Activated CD8-positive, alpha-beta T cell treated with anti-CD3 and anti-CD28 coated beads for 36 hours (primary cell): ENCODE data around the gene RLN3. TPM values are rescaled to one million over a fixed set of nuclear protein-coding genes. Genes with fewer than 3 reads are reported as not detected.

Source experiments
- ATAC-seq: fragments of 200-7000 bp; cut with Tn5 transposase; one replicate; pipeline ENCODE4 v1.10.0; 2021; ENCODE audit warnings: mild to moderate bottlenecking, moderate library complexity
- CTCF ChIA-PET: fragments of 350-600 bp; sonication (Branson Sonifier 250); formaldehyde crosslinking; loops from one replicate; lab custom pipeline; 2021; ENCODE audit warnings: antibody characterized with exemption; lab: Charles Lee
- POLR2A ChIA-PET: fragments of 350-600 bp; sonication (Branson Sonifier 250); formaldehyde crosslinking; loops from one replicate; lab custom pipeline; 2021; ENCODE audit warnings: antibody characterized with exemption; lab: Charles Lee
- DNase-seq: peaks from one replicate; pipeline ENCODE4 v3.0.0-alpha.2; 2020
- H3K27ac Mint-ChIP-seq: one replicate; pipeline ENCODE4 v1.8.0; 2021; ENCODE audit warnings: mild to moderate bottlenecking, mixed read lengths
- H3K27me3 Mint-ChIP-seq: one replicate; pipeline ENCODE4 v1.8.0; 2021; ENCODE audit warnings: mixed read lengths
- H3K36me3 Mint-ChIP-seq: one replicate; pipeline ENCODE4 v1.8.0; 2021; ENCODE audit warnings: low read depth, mixed read lengths
- H3K4me1 Mint-ChIP-seq: one replicate; pipeline ENCODE4 v1.8.0; 2021; ENCODE audit warnings: low read depth, mixed read lengths
- H3K4me3 Mint-ChIP-seq: one replicate; pipeline ENCODE4 v1.8.0; 2021; ENCODE audit warnings: mild to moderate bottlenecking, moderate library complexity, mixed read lengths
- H3K9me3 Mint-ChIP-seq: one replicate; pipeline ENCODE4 v1.8.0; 2021; ENCODE audit warnings: mixed read lengths
- intact Hi-C: fragments of 100-400 bp; cut with micrococcal nuclease; formaldehyde crosslinking; loops from one replicate; pipeline ENCODE4 v1.10.0; 2022
- total RNA-seq, 2 experiments: library from RNA; stranded (reverse); gene quantifications; one replicate each; pipeline ENCODE4 v1.2.3, GENCODE V29; 2021
- TF ChIP-seq, protein P1 (sequence below): fragments of 200-600 bp; IDR thresholded peaks from one replicate; pipeline ENCODE4 v1.8.0; 2022; ENCODE audit warnings: antibody characterized with exemption, mild to moderate bottlenecking

RLN3 gene
- total RNA-seq, 2 experiments from 2014 or later: not detected

DNA sequence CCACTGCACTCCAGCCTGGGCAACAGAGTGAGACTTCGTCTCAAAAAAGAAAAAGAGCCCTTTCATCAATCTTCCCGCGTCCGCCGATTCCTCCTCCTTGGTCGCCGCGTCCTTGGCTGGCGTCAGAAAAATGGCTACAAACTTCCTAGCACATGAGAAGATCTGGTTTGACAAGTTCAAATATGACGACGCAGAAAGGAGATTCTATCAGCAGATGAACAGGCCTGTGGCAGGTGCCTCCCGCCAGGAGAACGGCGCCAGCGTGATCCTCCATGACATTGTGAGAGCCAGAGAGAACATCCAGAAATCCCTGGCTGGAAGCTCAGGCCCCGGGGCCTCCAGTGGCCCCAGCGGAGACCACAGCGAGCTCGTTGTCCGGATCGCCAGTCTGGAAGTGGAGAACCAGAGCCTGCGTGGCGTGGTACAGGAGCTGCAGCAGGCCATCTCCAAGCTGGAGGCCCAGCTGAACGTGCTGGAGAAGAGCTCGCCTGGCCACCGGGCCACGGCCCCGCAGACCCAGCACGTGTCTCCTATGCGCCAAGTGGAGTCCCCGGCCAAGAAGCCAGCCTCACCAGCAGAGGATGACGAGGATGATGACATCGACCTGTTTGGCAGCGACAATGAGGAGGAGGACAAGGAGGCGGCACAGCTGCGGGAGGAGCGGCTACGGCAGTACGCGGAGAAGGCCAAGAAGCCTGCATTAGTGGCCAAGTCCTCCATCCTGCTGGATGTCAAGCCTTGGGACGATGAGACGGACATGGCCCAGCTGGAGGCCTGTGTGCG is 42.5 kb downstream of the RLN3 start:
- peaks cover 2% of the 10 kb centered on the region for H3K27me3 Mint-ChIP-seq
- ATAC-seq (no peak), DNase-seq (no peak)
- H3K27ac Mint-ChIP-seq: no peak overlapping the region
- H3K9me3 Mint-ChIP-seq: no peaks in the 10 kb centered on the region
- no peak overlapping the region for H3K4me3 Mint-ChIP-seq
- intact Hi-C loops: no loop called here
- CTCF ChIA-PET: interaction anchor here (1.1 to 6.4 kb wide), 14 partner anchors 11 to 278 kb away, joined by 3 to 86 read pairs (median 4); partner anchors contain the start of genes ASF1B and PALM3
- peaks cover 11% of the 10 kb centered on the region for H3K4me1 Mint-ChIP-seq
- POLR2A ChIA-PET: interaction anchor here (1.2 to 2.0 kb wide), 6 partner anchors 10 to 85 kb away, joined by 3 to 7 read pairs (median 3); no protein-coding TSS in a partner anchor
- TF ChIP-seq, protein P1, sequence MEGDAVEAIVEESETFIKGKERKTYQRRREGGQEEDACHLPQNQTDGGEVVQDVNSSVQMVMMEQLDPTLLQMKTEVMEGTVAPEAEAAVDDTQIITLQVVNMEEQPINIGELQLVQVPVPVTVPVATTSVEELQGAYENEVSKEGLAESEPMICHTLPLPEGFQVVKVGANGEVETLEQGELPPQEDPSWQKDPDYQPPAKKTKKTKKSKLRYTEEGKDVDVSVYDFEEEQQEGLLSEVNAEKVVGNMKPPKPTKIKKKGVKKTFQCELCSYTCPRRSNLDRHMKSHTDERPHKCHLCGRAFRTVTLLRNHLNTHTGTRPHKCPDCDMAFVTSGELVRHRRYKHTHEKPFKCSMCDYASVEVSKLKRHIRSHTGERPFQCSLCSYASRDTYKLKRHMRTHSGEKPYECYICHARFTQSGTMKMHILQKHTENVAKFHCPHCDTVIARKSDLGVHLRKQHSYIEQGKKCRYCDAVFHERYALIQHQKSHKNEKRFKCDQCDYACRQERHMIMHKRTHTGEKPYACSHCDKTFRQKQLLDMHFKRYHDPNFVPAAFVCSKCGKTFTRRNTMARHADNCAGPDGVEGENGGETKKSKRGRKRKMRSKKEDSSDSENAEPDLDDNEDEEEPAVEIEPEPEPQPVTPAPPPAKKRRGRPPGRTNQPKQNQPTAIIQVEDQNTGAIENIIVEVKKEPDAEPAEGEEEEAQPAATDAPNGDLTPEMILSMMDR: no peak
- no peaks in the 10 kb centered on the region for H3K36me3 Mint-ChIP-seq

DNA sequence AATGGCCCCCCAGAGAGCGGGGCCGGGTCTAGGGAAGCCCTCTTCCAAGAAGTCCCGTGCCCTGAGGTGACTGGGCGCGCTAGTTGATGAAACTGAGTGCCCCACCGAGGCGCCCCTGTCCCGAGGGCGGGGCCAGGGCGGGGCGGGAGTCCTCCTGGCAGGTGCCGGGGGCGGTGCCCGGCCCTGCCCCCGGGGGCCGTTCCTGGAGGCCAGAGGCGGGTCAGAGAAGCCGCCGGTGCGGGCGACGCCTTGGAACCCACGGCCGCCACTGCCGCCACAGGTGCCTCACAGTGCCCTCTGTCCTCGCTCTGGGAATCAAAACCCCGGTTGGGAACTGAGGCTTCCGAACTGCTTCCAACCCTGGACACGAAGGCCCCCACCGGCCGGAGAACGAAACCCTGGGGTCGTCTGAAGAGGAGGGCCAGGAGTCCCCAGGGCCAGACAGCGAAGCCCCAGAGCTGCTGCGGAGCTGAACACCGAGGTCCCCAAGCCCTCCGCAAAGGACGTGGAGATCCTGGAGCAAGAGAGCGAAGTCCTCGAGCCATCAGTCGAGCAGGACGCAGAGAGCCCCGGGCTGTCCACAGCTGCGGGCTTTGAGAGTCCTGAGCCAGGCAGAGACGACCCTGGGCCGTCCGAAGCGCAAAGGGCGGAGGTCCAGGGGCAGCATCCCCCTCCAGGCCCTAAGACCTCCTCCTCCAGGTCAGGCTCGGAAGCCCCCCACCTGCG is 44.8 kb downstream of the RLN3 start, which contains the start of gene MISP3:
Gene MISP3 (plus strand): TSS at position 252 of the 726 bp plus-strand sequence. CDS start 524 bp downstream, outside the sequence.
- intact Hi-C loops: no loop called here
- ATAC-seq: peak; percentile 27
- H3K27me3 Mint-ChIP-seq: peaks cover 2% of the 10 kb centered on the region
- TF ChIP-seq, protein P1: no peak
- no peaks in the 10 kb centered on the region for H3K36me3 Mint-ChIP-seq
- POLR2A ChIA-PET: interaction anchor here (0.7 to 2.0 kb wide), 4 partner anchors 13 to 187 kb away, joined by 3 to 7 read pairs (median 4); no protein-coding TSS in a partner anchor
- peak within 1 kb of the TSS; percentile 94 for H3K4me3 Mint-ChIP-seq
- peak; percentile 66 for DNase-seq
- peaks cover 11% of the 10 kb centered on the region for H3K4me1 Mint-ChIP-seq
- peak within 1 kb of the TSS; percentile 76 for H3K27ac Mint-ChIP-seq
- CTCF ChIA-PET: interaction anchor here (0.6 to 6.4 kb wide), 33 partner anchors 8 to 207 kb away, joined by 3 to 86 read pairs (median 4); partner anchors contain the start of genes ASF1B, BRME1, CC2D1A and IL27RA
- no peaks in the 10 kb centered on the region for H3K9me3 Mint-ChIP-seq

DNA sequence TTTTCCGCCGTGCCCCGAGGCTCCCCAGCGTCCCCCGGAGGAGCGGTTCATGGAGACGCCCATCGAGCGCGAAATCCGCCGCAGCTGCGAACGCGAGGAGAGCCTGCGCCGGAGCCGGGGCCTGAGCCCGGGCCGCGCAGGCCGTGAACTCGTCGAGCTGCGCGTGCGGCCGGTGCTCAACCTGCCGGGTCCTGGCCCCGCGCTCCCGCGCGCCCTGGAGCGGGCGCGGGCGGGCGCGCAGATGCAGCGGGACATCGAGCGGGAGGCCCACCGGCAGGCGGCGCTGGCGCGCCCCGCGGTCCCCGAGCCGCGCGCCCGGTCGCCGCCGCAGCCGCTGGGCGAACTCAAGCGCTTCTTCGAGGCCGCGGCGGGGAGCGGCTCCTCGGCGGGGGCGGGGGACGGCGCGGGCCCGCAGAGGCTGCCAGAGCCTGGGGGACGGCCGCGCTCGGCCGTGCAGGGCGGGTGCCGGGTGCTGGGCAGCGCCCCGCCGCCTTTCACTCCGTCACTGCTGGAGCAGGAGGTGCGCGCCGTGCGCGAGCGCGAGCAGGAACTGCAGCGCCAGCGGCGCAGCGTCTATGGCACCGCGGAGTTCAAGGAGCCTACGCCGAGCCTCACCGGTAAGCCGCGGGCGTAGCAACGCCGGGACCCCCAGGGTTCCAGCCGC is 45.4 kb downstream of the RLN3 start:
- intact Hi-C loops: no loop called here
- Mint-ChIP-seq H3K4me1 (peaks cover 11% of the 10 kb centered on the region), H3K27me3 (peaks cover 2% of the 10 kb centered on the region), H3K9me3 (no peaks in the 10 kb centered on the region), H3K36me3 (no peaks in the 10 kb centered on the region), H3K4me3 (peak overlapping the region; percentile 94), H3K27ac (peak overlapping the region; percentile 76)
- DNase-seq (peak; percentile 81), ATAC-seq (peak; percentile 68)
- TF ChIP-seq, protein P1: peak; percentile 61
- CTCF ChIA-PET: interaction anchor here (0.6 to 6.4 kb wide), 25 partner anchors 8 to 265 kb away, joined by 3 to 86 read pairs (median 4); partner anchors contain the start of genes ASF1B, BRME1, CC2D1A and IL27RA
- POLR2A ChIA-PET: interaction anchor here (0.7 to 1.9 kb wide), 3 partner anchors 47 to 188 kb away, joined by 3 to 4 read pairs (median 3); no protein-coding TSS in a partner anchor

DNA sequence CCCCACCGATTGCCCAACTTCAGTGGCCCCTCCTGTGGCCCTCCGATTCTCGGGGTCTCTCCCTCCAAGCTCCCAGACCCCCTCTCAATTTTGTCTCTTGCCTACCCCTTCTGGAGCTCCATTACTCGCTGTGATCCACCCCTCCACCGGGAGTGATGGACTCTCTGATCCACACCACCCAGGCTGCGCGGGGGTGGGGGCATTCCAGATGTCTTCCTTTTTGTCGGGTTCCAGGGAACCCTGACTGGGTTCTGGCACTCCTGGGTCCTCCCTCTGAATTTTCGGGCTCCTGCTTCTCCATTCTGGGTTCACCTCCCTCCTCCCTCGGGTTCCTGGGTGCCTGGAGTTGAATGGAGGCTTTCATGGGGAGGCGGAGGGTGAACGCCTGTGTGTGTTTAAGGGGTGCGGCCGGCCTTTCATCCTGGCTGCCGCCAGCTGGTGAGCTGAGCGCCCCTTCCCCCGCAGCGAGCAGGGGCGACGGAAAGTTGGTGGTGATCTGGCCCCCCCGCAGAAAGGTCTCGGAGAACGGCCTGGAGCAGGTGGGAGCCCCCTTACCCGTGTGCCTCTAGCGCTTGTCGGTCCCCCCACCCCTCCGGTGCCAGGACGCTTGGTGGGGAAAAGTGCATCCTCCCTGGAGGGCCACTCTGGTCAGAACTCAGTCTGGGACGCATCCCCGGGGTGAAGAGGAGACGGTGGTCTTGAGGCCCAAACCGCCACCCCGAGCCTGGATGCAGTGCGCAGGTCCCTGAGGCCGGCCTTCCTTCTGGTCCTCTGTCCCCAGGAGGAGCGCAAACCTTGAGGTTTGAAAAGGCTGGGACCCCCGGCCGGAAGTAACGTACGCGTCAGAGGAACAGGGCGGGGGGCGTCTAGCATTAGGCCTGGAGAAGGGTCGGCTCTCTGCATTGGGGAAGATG is 46.2 kb downstream of the RLN3 start:
- Mint-ChIP-seq H3K4me1 (peaks cover 11% of the 10 kb centered on the region), H3K9me3 (no peaks in the 10 kb centered on the region), H3K36me3 (no peaks in the 10 kb centered on the region), H3K27ac (peak overlapping the region; percentile 76), H3K27me3 (peaks cover 2% of the 10 kb centered on the region), H3K4me3 (peak overlapping the region; percentile 94)
- ATAC-seq (peak; percentile 7), DNase-seq (peak; percentile 50)
- CTCF ChIA-PET: interaction anchor here (0.6 to 6.4 kb wide), 21 partner anchors 7 to 401 kb away, joined by 3 to 86 read pairs (median 5); partner anchors contain the start of genes ASF1B, IL27RA, PALM3 and PTGER1
- TF ChIP-seq, protein P1: no peak
- POLR2A ChIA-PET: interaction anchor here (0.7 to 1.3 kb wide), 2 partner anchors 46 to 69 kb away, joined by 3 read pairs; no protein-coding TSS in a partner anchor
- intact Hi-C loops: loop anchor here (2.0 kb wide), 1 partner anchor 193 kb away; no protein-coding TSS in a partner anchor
